Activated CD8-positive, alpha-beta T cell treated with anti-CD3 and anti-CD28 coated beads for 36 hours (primary cell): ENCODE measurements around the gene CRACDL. TPM values are rescaled to one million over a fixed set of nuclear protein-coding genes. Genes with fewer than 3 reads are reported as not detected.

Experiments
- ATAC-seq: fragments of 200-7000 bp; cut with Tn5 transposase; one replicate; pipeline ENCODE4 v1.10.0; 2021; ENCODE audit warnings: mild to moderate bottlenecking, moderate library complexity
- CTCF ChIA-PET: fragments of 350-600 bp; sonication (Branson Sonifier 250); formaldehyde crosslinking; loops from one replicate; lab custom pipeline; 2021; ENCODE audit warnings: antibody characterized with exemption; lab: Charles Lee
- POLR2A ChIA-PET: fragments of 350-600 bp; sonication (Branson Sonifier 250); formaldehyde crosslinking; loops from one replicate; lab custom pipeline; 2021; ENCODE audit warnings: antibody characterized with exemption; lab: Charles Lee
- DNase-seq: peaks from one replicate; pipeline ENCODE4 v3.0.0-alpha.2; 2020
- H3K27ac Mint-ChIP-seq: one replicate; pipeline ENCODE4 v1.8.0; 2021; ENCODE audit warnings: mild to moderate bottlenecking, mixed read lengths
- H3K27me3 Mint-ChIP-seq: one replicate; pipeline ENCODE4 v1.8.0; 2021; ENCODE audit warnings: mixed read lengths
- H3K36me3 Mint-ChIP-seq: one replicate; pipeline ENCODE4 v1.8.0; 2021; ENCODE audit warnings: low read depth, mixed read lengths
- H3K4me1 Mint-ChIP-seq: one replicate; pipeline ENCODE4 v1.8.0; 2021; ENCODE audit warnings: low read depth, mixed read lengths
- H3K4me3 Mint-ChIP-seq: one replicate; pipeline ENCODE4 v1.8.0; 2021; ENCODE audit warnings: mild to moderate bottlenecking, moderate library complexity, mixed read lengths
- H3K9me3 Mint-ChIP-seq: one replicate; pipeline ENCODE4 v1.8.0; 2021; ENCODE audit warnings: mixed read lengths
- intact Hi-C: fragments of 100-400 bp; cut with micrococcal nuclease; formaldehyde crosslinking; loops from one replicate; pipeline ENCODE4 v1.10.0; 2022
- total RNA-seq, 2 experiments: library from RNA; stranded (reverse); gene quantifications; one replicate each; pipeline ENCODE4 v1.2.3, GENCODE V29; 2021
- TF ChIP-seq, protein P1 (sequence below): fragments of 200-600 bp; IDR thresholded peaks from one replicate; pipeline ENCODE4 v1.8.0; 2022; ENCODE audit warnings: antibody characterized with exemption, mild to moderate bottlenecking

The CRACDL gene
- total RNA-seq, 2 experiments from 2014 or later = 0.09 to 0.38 TPM

DNA sequence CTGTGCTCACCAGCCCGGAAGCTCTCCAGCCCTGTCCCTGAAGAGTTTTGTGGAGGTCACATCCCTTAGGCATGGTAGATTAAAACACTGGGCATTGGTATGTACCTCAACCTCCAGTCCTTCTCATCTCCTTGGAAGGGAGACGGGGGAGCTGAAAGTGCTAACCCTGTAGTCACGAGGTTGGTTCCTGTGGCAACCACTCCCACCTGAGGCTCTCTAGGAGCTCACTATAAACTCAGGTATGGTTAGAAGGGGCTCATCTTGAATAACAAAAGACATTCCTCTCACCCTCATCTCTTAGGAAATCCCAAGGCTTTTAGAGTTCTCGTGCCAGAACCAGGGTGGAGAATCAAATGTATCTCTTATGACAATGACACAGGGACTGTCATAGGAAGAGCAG is 162.1 kb downstream of the CRACDL start:
- no peak for ATAC-seq
- intact Hi-C loops = loop anchor here (5.0 kb wide), 2 partner anchors 53 to 117 kb away; no protein-coding TSS in a partner anchor
- peak overlapping the region; percentile 98 for H3K27ac Mint-ChIP-seq
- no peaks in the 10 kb centered on the region for H3K9me3 Mint-ChIP-seq
- H3K4me3 Mint-ChIP-seq = no peak overlapping the region
- CTCF ChIA-PET = interaction anchor here (0.9 to 1.6 kb wide), 6 partner anchors 17 to 124 kb away, joined by 3 to 4 read pairs (median 3); no protein-coding TSS in a partner anchor
- H3K36me3 Mint-ChIP-seq = peaks cover 2% of the 10 kb centered on the region
- POLR2A ChIA-PET = interaction anchor here (0.6 to 1.3 kb wide), 3 partner anchors 10 to 568 kb away, joined by 3 to 7 read pairs (median 3); no protein-coding TSS in a partner anchor
- no peak for DNase-seq
- TF ChIP-seq, protein P1, sequence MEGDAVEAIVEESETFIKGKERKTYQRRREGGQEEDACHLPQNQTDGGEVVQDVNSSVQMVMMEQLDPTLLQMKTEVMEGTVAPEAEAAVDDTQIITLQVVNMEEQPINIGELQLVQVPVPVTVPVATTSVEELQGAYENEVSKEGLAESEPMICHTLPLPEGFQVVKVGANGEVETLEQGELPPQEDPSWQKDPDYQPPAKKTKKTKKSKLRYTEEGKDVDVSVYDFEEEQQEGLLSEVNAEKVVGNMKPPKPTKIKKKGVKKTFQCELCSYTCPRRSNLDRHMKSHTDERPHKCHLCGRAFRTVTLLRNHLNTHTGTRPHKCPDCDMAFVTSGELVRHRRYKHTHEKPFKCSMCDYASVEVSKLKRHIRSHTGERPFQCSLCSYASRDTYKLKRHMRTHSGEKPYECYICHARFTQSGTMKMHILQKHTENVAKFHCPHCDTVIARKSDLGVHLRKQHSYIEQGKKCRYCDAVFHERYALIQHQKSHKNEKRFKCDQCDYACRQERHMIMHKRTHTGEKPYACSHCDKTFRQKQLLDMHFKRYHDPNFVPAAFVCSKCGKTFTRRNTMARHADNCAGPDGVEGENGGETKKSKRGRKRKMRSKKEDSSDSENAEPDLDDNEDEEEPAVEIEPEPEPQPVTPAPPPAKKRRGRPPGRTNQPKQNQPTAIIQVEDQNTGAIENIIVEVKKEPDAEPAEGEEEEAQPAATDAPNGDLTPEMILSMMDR = no peak
- no peaks in the 10 kb centered on the region for H3K27me3 Mint-ChIP-seq
- H3K4me1 Mint-ChIP-seq = peaks cover 56% of the 10 kb centered on the region

DNA sequence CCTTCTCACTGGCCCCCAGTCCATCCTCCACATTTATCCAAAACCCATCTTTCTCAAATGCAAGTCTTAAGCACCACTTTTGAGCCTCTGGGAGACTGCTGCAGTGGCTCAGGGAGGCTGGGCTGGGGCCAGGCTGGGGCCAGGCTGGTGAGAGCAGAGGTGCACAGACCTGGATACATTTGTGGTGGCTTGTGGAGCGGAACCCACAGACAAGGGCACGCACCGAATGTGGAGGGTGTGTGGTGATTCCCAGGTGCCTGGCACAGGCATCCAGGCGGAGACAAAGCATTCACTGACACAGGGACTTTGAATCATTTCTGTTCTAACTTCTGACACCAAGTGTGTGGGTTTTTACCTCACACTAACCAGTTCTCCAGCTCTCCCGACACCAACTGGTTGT is 162.9 kb downstream of the CRACDL start:
- ATAC-seq = no peak
- Mint-ChIP-seq H3K27ac (peak overlapping the region; percentile 98), H3K4me1 (peaks cover 63% of the 10 kb centered on the region), H3K36me3 (peaks cover 2% of the 10 kb centered on the region), H3K27me3 (no peaks in the 10 kb centered on the region), H3K9me3 (no peaks in the 10 kb centered on the region), H3K4me3 (peak overlapping the region; percentile 85)
- TF ChIP-seq, protein P1 = no peak
- no peak for DNase-seq
- POLR2A ChIA-PET = interaction anchor here (1.1 to 6.9 kb wide), 4 partner anchors 9 to 111 kb away, joined by 3 to 38 read pairs (median 3); no protein-coding TSS in a partner anchor
- intact Hi-C loops = loop anchor here (5.0 kb wide), 2 partner anchors 54 to 116 kb away; no protein-coding TSS in a partner anchor
- CTCF ChIA-PET = interaction anchor here (0.9 to 2.8 kb wide), 7 partner anchors 16 to 124 kb away, joined by 3 to 10 read pairs (median 4); no protein-coding TSS in a partner anchor

DNA sequence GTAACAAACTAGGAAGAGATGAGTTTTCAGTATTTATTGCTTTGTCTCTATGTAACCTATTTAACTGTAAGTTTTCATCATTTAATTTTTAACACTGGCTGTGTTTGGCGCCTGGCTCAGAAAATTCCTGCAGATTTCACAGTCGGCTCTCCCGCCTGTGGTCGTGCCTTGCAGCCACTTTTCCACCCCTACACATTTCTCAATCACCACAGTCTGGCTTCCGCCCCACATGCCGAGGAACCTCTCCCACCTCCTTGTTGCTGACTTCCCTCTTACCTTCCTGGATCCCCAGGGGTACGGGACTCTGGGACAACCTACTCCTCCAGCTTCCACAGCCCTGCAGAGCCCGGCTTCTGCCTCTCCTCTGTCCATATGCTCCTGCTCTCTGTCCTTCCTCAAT is 163.5 kb downstream of the CRACDL start:
- ChIA-PET CTCF (interaction anchor here (1.3 to 3.6 kb wide), 6 partner anchors 14 to 123 kb away, joined by 4 to 22 read pairs (median 6); no protein-coding TSS in a partner anchor), POLR2A (interaction anchor here (1.0 to 6.9 kb wide), 8 partner anchors 9 to 116 kb away, joined by 3 to 38 read pairs (median 3); no protein-coding TSS in a partner anchor)
- H3K27ac Mint-ChIP-seq = peak overlapping the region; percentile 98
- no peak for ATAC-seq
- H3K27me3 Mint-ChIP-seq = no peaks in the 10 kb centered on the region
- TF ChIP-seq, protein P1 = no peak
- no peaks in the 10 kb centered on the region for H3K9me3 Mint-ChIP-seq
- peak overlapping the region; percentile 85 for H3K4me3 Mint-ChIP-seq
- H3K4me1 Mint-ChIP-seq = peaks cover 64% of the 10 kb centered on the region
- peaks cover 2% of the 10 kb centered on the region for H3K36me3 Mint-ChIP-seq
- intact Hi-C loops = loop anchor here (5.0 kb wide), 2 partner anchors 55 to 115 kb away; no protein-coding TSS in a partner anchor
- DNase-seq = no peak

DNA sequence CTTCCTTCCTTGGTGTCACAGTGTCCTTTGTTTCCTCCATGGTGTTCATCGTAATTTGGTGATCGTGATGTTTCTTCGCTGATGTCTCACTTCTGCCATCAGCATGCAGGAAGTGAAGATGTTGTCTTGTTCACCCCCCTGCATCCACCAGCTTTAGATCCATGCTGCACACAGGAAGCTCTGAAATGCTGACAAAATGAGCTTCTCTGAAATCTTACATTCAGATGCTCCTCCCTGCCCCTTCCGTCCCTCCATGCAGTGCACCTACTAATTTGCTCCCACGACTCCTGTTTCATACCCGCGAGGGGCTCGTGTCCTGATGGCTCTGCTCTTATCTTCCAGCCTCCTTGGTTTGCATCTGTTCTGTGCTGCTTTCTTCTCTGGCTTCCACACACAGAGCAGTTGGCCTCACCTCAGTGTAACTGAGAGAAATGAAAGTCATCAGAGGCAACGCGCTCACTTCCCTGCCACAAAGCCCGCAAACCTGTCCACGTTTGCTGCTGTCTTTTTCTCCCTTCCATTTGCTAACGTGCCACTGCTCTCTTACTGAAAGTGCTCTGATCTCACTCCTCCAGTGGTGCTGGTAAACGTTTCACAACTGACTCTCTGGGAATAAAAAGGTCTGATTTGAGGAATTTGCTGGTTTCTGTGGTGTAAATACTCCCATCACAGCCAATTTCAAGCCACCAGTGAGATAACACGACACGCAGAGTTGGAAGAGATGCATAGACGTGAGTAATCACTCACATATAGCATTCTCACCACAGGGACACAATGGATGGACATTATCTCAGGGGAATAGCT is 164.1 kb downstream of the CRACDL start:
- CTCF ChIA-PET = interaction anchor here (0.8 to 3.6 kb wide), 17 partner anchors 13 to 123 kb away, joined by 3 to 22 read pairs (median 4); partner anchors contain the start of gene MGAT4A
- Mint-ChIP-seq H3K27me3 (no peaks in the 10 kb centered on the region), H3K9me3 (no peaks in the 10 kb centered on the region), H3K4me1 (peaks cover 69% of the 10 kb centered on the region), H3K4me3 (peak overlapping the region; percentile 85), H3K36me3 (peaks cover 2% of the 10 kb centered on the region), H3K27ac (peak overlapping the region; percentile 98)
- POLR2A ChIA-PET = interaction anchor here (0.7 to 6.9 kb wide), 20 partner anchors 10 to 408 kb away, joined by 3 to 85 read pairs (median 4); partner anchors contain the start of gene MGAT4A
- DNase-seq (peak; percentile 78), ATAC-seq (peak; percentile 64)
- intact Hi-C loops = loop anchor here (5.0 kb wide), 2 partner anchors 55 to 115 kb away; no protein-coding TSS in a partner anchor
- TF ChIP-seq, protein P1 = no peak
